Measurements from ENCODE around the gene GAS6. TPM values are rescaled to one million over a fixed set of nuclear protein-coding genes. Genes with fewer than 3 reads are reported as not detected.
A peak's percentile ranks its signal among the peaks of the same experiment; 100 is the strongest.

Gene GAS6
- total and polyA plus RNA-seq, 9 of the 15 experiments (the other 6 are each of a cell fraction or from before 2014, with no cell fraction given), result 0.14 to 9.7 (median 4.7) TPM; not detected in 1

GRCh38 chr13:113845055-113845454 is 18.8 kb downstream of the GAS6 start:
- no peaks in the 10 kb centered on the region for H4K20me1 ChIP-seq (replicated peaks; ENCODE audit: control insufficient read depth, insufficient read depth, low read length)
- H2AFZ ChIP-seq (ENCODE audit: low read depth, low read length), result no peak overlapping the region
- H3K4me3 ChIP-seq, result no peak overlapping the region
- peak overlapping the region in 1 of 2 experiments; percentile 58; a peak in 2 of 4 replicates for H3K9ac ChIP-seq (ENCODE audit: insufficient read depth in 1 of 2, low read depth in 2 of 2, low read length in 2 of 2)
- in situ Hi-C loops (cut with MboI), result no loop called here
- H3K79me2 ChIP-seq (ENCODE audit: control insufficient read depth, insufficient read depth, low read length), result no peaks in the 10 kb centered on the region
- H3K4me1 ChIP-seq (replicated peaks in 1 of 2; ENCODE audit: control insufficient read depth in 2 of 2, insufficient read depth in 2 of 2, low read length in 2 of 2), result peaks cover 5 to 19% of the 10 kb centered on the region in 2 experiments; a peak in 4 of 5 replicates
- H3K9me3 ChIP-seq (replicated peaks; ENCODE audit: control insufficient read depth, insufficient read depth, low read depth, low read length), result no peaks in the 10 kb centered on the region
- no peaks in the 10 kb centered on the region for H3K27me3 ChIP-seq (ENCODE audit: control insufficient read depth in 2 of 2, insufficient read depth in 2 of 2, low read length in 2 of 2)
- ChIA-PET CTCF (ENCODE audit: low intra/inter-chr PET ratio) (no interaction called here), POLR2A (no interaction called here)
- WGBS (ENCODE audit: insufficient coverage, low coverage, missing lambda C conversion rate), result 78% methylated on average over 8 of the region's 13 CpGs
- H3K27ac ChIP-seq (ENCODE audit: extremely low read depth, low read depth, low read length), result no peak overlapping the region
- FAIRE-seq (no peak), DNase-seq (ENCODE audit: extremely low read depth in 1 of 4, low spot score in 3 of 4) (no peak), ATAC-seq (no peak)
- BruUV-seq (replicated peaks), result no TSS peak
- TF ChIP-seq BRF2 (IDR thresholded peaks at IDR 0.05; ENCODE audit: borderline replicate concordance, insufficient read depth, insufficient read length), result no peak
- no peak for TF ChIP-seq SIN3B (IDR thresholded peaks at IDR 0.05; ENCODE audit: low read depth)
- no peak for TF ChIP-seq ZSCAN32 (CRISPR knock-in tag; IDR thresholded peaks at IDR 0.05)
- no peak for TF ChIP-seq ZNF785 (CRISPR knock-in tag; IDR thresholded peaks at IDR 0.05)
- TF ChIP-seq CEBPB (tag; IDR thresholded peaks at IDR 0.05), result no peak
- TF ChIP-seq ATF7 (IDR thresholded peaks at IDR 0.05), result no peak
- intact Hi-C loops (cut with micrococcal nuclease), result no loop called here
- no peaks in the 10 kb centered on the region for H3K9me1 ChIP-seq (ENCODE audit: control insufficient read depth, insufficient read depth, low read length)
- no peaks in the 10 kb centered on the region for H3K36me3 ChIP-seq (ENCODE audit: control insufficient read depth, insufficient read depth, low read length)
- no peak overlapping the region for H3K4me2 ChIP-seq (ENCODE audit: insufficient read depth, low read length)

All from K562 (cell line).